Middle frontal gyrus (tissue), 1 donor: Measurements from ENCODE around the gene NOD2.

Experiments used
- DNase-seq: peaks from one replicate; pipeline ENCODE4 v3.0.0-alpha.2; 2015; ENCODE audit warnings: low spot score; ENCODE audit errors: extremely low spot score

Gene NOD2

GRCh38 chr16:50690177-50690576 lies 3.2 kb upstream of the NOD2 start:
- no peak for DNase-seq

- no peak for DNase-seq
Measured at GRCh38 chr16:50692644-50692998, 785 bp upstream of the NOD2 start.

GRCh38 chr16:50694206-50694605 lies 800 bp downstream of the NOD2 start:
- no peak for DNase-seq

DNA sequence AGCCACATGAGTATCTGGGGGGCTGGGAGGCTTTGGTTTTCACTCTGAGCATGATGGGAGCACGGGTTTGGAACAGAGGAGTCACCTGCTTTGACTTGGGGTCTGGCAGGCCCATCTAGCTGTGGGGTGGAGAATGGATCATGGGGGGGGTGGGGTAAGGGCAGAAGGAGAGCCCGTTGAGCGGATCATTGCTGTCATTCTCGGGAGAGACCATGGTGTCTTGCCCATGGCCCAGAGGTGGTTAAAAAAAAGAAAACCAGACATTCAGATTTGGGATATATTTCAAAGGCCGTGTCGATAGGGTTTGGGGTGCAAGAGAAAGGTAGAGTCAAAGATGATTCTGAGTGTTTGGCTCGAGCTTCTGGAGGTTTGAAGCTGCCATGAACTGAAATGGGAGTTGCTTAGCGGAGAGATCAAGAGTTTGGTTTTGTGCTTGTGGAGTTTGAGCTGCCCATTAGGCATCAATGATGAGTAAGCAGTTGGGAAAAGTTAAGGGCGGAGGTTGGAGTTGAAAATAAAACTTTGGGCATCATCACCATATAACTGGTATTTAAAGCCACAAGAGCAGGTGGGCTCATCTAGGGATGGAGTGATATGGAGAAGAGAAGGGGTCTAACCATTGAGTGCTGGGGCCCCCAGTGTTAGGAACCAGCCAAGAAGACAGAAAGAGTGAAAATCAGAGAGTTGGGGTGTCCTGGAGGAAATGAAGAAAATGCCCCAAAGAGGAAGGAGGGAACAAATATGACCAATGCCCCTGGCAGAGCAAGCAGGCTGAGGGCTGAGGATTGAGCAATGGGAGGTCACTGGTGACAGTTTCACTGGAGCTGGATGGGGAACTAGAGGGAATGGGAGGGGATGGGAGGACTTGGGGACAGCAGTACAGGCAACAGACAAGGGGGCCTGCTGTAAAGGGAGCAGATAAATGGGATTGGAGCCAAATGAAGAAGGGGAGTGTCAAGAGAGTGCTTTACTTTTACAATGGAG lies 1.9 kb downstream of the NOD2 start:
- no peak for DNase-seq

DNA sequence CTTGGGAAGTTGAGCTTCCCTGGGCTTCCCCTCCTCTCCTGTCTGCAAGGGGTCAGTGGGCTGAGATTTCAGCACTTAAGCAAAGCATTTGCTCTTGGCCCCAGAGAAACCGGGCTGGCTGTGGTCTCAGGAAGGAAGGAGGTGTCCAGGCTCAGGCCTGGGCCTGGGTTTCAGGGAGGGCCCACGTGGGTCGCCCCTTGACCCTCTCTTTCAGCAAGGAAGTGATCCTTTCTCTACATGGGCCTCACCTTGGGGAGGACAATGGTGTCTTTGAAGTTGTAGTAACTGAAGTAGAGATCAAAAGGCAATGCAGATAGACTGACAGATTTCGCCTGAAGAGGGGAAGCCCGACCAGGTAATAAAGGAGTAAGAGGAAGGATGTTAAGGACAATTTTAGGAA lies 2.7 kb downstream of the NOD2 start:
- no peak for DNase-seq

GRCh38 chr16:50696575-50697420 lies 3.4 kb downstream of the NOD2 start:
- no peak for DNase-seq

DNA sequence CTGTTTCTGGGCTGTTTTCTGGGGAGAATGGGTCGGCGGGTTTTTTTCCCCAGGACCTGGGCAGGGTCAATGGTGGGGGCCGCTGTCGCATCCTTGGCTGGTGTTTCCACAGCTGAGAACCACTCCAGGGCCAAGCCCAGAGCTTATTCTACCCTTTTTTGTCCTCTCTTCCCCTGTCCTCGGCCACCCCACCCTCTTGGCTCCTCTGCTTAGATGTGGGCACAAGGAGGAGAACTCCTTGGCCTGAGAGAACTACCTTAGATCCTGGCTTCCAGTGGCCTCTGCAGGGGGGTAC lies 4.0 kb downstream of the NOD2 start:
- no peak for DNase-seq

DNA sequence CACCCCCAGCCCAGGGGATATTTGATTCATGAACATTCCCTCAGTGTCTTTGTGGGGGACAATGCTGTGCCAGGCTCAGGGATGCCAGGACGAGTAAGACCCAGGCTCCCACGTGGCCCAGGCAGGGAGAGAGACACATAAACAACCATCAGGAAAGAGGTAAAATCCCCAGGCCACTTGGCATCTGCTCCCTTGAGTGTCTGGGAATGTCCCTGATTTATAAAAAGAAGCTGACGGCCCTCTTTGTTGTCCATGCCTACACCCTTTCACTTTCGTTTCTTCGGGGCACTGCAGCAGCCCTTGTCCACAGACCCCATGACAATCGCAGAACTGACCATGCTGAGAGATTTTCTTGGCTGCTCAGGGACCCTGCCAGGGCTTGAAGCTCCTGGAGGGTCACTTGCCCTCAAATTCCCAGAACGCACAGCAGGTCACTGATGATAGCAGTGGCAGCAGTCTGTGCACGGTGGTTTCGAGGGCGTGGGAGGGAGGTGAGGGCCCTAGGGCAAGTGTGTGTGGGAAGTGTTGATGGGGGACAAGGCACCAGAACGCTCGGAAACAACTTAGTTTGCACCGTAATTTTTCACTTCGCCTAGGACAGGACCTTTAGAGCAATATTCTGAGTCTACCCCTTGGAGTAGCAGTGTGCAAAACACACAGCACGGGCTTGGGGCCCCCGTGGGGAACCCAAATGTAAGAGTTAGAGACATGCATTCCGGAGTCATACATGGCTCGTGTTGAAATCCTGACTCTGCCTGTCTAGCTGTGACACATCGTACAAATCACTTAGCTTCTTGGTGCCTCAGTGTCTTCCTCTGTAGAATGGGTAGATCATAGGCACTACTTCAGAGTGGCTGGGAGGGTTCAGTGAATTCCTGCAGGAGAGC lies 4.7 kb downstream of the NOD2 start:
- no peak for DNase-seq

DNA sequence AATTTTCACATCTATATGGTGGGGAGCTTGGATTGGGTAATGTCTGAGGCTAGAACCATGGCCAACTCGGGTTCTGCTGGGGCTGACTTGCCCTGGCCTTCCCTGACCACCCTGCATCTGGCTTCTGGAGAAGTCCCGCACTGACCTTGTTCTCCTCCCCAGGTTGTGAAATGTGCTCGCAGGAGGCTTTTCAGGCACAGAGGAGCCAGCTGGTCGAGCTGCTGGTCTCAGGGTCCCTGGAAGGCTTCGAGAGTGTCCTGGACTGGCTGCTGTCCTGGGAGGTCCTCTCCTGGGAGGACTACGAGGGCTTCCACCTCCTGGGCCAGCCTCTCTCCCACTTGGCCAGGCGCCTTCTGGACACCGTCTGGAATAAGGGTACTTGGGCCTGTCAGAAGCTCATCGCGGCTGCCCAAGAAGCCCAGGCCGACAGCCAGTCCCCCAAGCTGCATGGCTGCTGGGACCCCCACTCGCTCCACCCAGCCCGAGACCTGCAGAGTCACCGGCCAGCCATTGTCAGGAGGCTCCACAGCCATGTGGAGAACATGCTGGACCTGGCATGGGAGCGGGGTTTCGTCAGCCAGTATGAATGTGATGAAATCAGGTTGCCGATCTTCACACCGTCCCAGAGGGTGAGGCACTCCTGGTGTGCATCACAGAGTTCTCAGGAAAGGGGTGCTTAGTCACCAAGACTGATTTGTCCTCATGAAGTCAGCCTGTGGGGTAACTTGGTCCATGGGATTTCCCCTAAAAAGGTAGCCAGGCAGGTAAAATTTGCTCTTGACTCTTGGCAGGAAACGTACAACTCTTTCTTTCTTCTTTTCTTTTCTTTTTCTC lies 6.1 kb downstream of the NOD2 start:
- DNase-seq: no peak

DNA sequence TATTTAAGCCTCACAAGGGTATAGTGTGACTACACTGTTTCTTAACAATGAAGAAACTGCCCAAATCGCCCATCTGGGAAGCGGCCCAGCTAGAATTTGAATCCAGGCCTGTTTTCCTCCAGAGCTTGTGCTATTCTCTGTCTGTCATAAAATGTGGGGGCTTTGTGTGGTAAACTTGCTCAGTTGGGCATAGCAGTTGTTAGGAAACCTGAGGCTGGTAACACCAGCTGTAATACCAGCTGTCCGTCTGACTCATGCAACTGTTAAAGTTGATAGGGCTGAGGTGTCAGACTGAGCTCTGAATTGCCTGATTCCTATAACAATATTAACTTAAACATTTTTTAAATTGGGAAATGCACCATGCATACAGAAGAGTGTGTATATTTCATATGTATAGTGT lies 9.3 kb downstream of the NOD2 start:
- DNase-seq: peak; percentile 10

DNA sequence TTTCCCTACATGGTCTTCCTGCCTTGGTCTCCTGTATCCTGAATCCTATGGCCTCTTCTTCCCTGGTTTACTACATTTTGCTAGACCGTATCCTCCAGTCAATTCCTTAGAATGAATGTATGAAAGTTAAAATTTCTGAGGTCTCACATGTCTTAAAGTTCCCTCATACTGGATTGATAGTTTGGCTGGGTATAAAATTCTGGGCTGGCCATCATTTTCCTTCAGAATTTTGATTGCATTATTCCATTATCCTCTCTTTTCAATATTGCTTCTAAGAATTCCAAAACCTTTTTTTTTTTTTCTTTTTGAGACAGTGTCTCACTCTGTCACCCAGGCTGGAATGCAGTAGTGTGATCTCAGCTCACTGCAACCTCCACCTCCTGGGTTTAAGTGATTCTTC lies 10.8 kb downstream of the NOD2 start:
- DNase-seq: no peak

DNA sequence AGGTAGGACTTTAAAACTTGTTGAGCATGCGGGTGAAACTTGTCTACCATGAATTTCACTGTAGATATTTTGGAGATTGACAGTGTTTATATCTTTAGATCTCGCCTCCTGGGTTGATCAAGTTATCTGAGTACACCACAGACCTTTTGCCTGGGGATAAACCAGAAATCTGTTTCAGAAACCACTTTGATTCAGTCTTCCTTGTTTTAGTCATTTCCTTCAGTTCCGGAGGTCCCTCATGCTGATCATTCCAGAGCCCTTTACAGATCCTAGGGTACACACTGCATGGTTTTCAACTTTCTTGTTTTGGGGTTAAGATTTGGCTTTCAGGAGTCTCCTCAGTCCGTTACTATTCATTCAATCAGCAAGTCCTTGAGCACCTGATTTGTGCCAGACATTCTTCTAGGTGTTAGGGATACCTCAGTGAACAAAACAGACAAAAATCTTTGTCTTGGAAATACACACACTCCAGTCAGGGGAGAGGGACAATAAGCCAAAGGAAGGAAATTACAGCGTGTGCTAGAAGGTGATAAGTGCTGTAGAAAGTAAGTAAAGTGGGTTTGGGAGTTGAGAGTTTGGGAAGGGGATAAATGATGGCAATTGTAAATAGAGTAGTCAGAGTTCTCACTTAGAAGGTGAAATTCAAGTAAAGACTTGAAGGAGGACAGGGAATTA lies 12.2 kb downstream of the NOD2 start:
- DNase-seq: no peak

DNA sequence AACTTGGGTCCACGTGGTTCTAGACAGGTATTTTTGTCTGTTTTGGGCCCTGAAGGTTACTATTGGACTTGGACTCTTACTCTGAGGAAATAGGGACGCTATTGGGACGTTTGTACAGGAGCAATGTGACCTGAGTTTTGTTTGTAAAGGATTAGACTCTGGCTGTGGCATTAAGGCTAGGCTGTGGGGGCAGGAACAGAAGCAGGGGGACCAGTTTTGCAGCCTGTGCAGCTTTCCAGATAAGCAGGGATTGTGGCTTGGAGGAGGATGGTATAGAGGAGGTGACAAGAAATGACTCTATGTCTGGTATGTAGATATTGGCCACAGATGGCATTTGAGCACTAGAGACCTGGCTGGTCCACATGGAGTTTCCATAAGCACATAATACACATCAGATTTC lies 12.8 kb downstream of the NOD2 start:
- no peak for DNase-seq

DNA sequence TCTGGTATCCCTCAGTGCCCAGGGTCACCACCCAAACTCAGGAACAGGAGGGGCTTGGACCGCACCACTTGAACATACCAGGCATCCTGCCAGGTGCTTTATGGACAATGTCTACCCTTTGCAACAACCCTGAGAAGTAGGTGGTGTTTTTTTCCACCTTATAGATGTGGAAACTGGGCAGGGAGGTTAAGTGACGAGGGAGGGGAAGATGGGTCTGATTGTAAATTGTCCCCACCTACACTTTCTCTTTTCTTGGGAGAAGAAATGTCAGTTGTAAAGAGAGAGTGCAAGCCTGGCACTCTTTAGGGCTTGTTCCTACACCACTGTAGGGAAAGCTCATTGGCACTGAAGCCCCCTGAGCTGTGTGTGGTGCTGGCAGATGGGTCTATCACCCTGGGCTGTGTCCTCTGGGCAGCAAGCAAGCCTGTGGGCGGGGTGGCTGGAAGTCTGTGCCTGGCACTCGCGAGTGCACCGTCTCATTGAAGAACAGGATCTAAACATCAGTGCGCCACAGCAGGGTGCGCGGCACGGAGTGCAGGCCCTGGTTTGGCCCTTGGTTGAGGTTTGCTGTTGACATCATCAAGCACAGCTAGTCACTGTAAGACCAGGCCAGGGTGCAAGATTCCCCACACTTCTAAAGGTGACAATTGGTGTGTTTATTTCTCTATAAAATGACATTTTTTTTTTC lies 15.1 kb downstream of the NOD2 start:
- no peak for DNase-seq

- DNase-seq: no peak
Measured at GRCh38 chr16:50709061-50709684, 15.8 kb downstream of the NOD2 start.

GRCh38 chr16:50709980-50710379 lies 16.6 kb downstream of the NOD2 start:
- DNase-seq: no peak

GRCh38 chr16:50711040-50711439 lies 17.6 kb downstream of the NOD2 start:
- DNase-seq: no peak

GRCh38 chr16:50711862-50712559 lies 18.6 kb downstream of the NOD2 start:
- peak; percentile 32 for DNase-seq

GRCh38 chr16:50712560-50712898 lies 19.1 kb downstream of the NOD2 start:
- DNase-seq: no peak
